SK-N-SH (cell line): ENCODE measurements around the gene TNFAIP8L3. TPM values are rescaled to one million over a fixed set of nuclear protein-coding genes. Genes with fewer than 3 reads are reported as not detected.

Experiments used
- CTCF ChIA-PET: fragments of 300-600, 350-600 bp; formaldehyde crosslinking; extraction: SDS; loops from one replicate; lab custom pipeline; 2021; lab: Yijun Ruan, JAX
- POLR2A ChIA-PET: fragments of 350-600 bp; sonication (Branson Sonifier 250); formaldehyde crosslinking; extraction: SDS; loops from one replicate; lab custom pipeline; 2020; ENCODE audit warnings: antibody characterized with exemption, inconsistent platforms; lab: Yijun Ruan, JAX
- DNase-seq: peaks from one replicate; pipeline ENCODE4 v3.0.0; 2012
- H2AFZ ChIP-seq: fragments of 200-600 bp; sonication (generic); 2 replicates; pipeline ENCODE4 v1.8.1; 2016; ENCODE audit warnings: antibody characterized with exemption, mild to moderate bottlenecking, low read depth
- H3F3A ChIP-seq: fragments of 200-600 bp; sonication (generic); replicated peaks from 2 replicates; pipeline ENCODE3; 2016; ENCODE audit warnings: antibody characterized with exemption, mild to moderate bottlenecking; ENCODE audit not compliant: insufficient read depth
- H3K27ac ChIP-seq, 2 experiments: fragments of 200-500 bp in 1 of 2; fragments of 200-600 bp in 1 of 2; sonication (Bioruptor generic) in 1 of 2; sonication (generic), shearing (Covaris generic) in 1 of 2; 2 replicates each; pipeline versions ENCODE4 v1.5.1 to v1.6.1; 2014 to 2016; ENCODE audit warnings: low read depth in 2 of 2, inconsistent platforms in 1 of 2, low read length in 1 of 2, mild to moderate bottlenecking in 1 of 2, mixed read lengths in 1 of 2
- H3K27me3 ChIP-seq: fragments of 200-600 bp; sonication (generic), shearing (Covaris generic); 2 replicates; pipeline ENCODE4 v1.6.1; 2016; ENCODE audit warnings: mixed run types; ENCODE audit not compliant: insufficient read depth
- H3K36me3 ChIP-seq, 2 experiments: fragments of 200-500 bp in 1 of 2; fragments of 200-600 bp in 1 of 2; sonication (Bioruptor generic) in 1 of 2; sonication (generic) in 1 of 2; replicated peaks in 1 of 2; 2 replicates each; pipeline versions ENCODE3 to v1.5.1; 2014 to 2016; ENCODE audit warnings: low read length in 1 of 2, mild to moderate bottlenecking in 1 of 2; ENCODE audit not compliant: insufficient read depth in 2 of 2, control insufficient read depth in 1 of 2
- H3K4me1 ChIP-seq, 2 experiments: fragments of 200-500 bp in 1 of 2; fragments of 200-600 bp in 1 of 2; sonication (Bioruptor generic) in 1 of 2; sonication (generic), shearing (Covaris generic) in 1 of 2; 2 replicates each; pipeline versions ENCODE4 v1.5.1 to v1.6.1; 2014 to 2016; ENCODE audit warnings: low read depth in 1 of 2, low read length in 1 of 2, mixed run types in 1 of 2; ENCODE audit not compliant: insufficient read depth in 2 of 2, control insufficient read depth in 1 of 2
- H3K4me2 ChIP-seq: fragments of 200-600 bp; sonication (generic), shearing (Covaris generic); 2 replicates; pipeline ENCODE4 v1.6.1; 2017; ENCODE audit warnings: mixed run types
- H3K4me3 ChIP-seq, 2 experiments: fragments of 200-500 bp in 1 of 2; fragments of 200-600 bp in 1 of 2; sonication (Bioruptor generic) in 1 of 2; sonication (generic), shearing (Covaris generic) in 1 of 2; 2 replicates each; pipeline versions ENCODE4 v1.5.1 to v1.8.1; 2014 to 2016; ENCODE audit warnings: low read depth in 2 of 2, inconsistent platforms in 1 of 2, low read length in 1 of 2, mild to moderate bottlenecking in 1 of 2, mixed read lengths in 1 of 2, moderate library complexity in 1 of 2
- H3K79me2 ChIP-seq: fragments of 200-600 bp; sonication (generic); 2 replicates; pipeline ENCODE4 v1.8.1; 2017; ENCODE audit warnings: mild to moderate bottlenecking; ENCODE audit not compliant: insufficient read depth
- H3K9ac ChIP-seq: fragments of 200-600 bp; sonication (generic); 2 replicates; pipeline ENCODE4 v1.6.1; 2017; ENCODE audit warnings: mixed run types
- H3K9me2 ChIP-seq: fragments of 200-600 bp; sonication (generic); 2 replicates; pipeline ENCODE4 v1.6.1; 2017; ENCODE audit warnings: mixed run types
- H3K9me3 ChIP-seq: fragments of 200-600 bp; sonication (generic); 2 replicates; pipeline ENCODE4 v1.6.1; 2017; ENCODE audit warnings: mixed run types, mild to moderate bottlenecking, moderate library complexity
- H4K20me1 ChIP-seq: fragments of 200-600 bp; sonication (generic); 2 replicates; pipeline ENCODE4 v1.6.1; 2017; ENCODE audit warnings: mild to moderate bottlenecking, mixed run types; ENCODE audit not compliant: insufficient read depth
- CHD2 ChIP-seq: fragments of 150-350 bp; IDR thresholded peaks from 2 replicates; pipeline ENCODE4 v1.6.1; 2018; ENCODE audit warnings: low read length; ENCODE audit not compliant: partially characterized antibody
- ELF1 ChIP-seq: IDR thresholded peaks from 2 replicates; pipeline ENCODE4 v1.4.0; 2012
- EP300 ChIP-seq, 2 experiments: IDR thresholded peaks; 2 replicates each; pipeline versions ENCODE4 v1.4.0 to v1.6.1; 2012; ENCODE audit warnings: borderline replicate concordance in 1 of 2, low read depth in 1 of 2, low read length in 1 of 2
- FOSL2 ChIP-seq: IDR thresholded peaks from 2 replicates; pipeline ENCODE4 v1.4.0; 2012; ENCODE audit warnings: low read depth, mild to moderate bottlenecking, moderate library complexity, borderline replicate concordance
- FOXM1 ChIP-seq: IDR thresholded peaks from 2 replicates; pipeline ENCODE4 v1.4.0; 2012; ENCODE audit warnings: low read depth, mild to moderate bottlenecking
- JUND ChIP-seq: IDR thresholded peaks from 2 replicates; pipeline ENCODE4 v1.4.0; 2012
- MEF2A ChIP-seq: IDR thresholded peaks from 2 replicates; pipeline ENCODE4 v1.4.0; 2012; ENCODE audit warnings: low read depth, borderline replicate concordance
- MXI1 ChIP-seq: IDR thresholded peaks from 2 replicates; pipeline ENCODE4 v1.6.1; 2012; ENCODE audit warnings: mild to moderate bottlenecking, low read depth, low read length, improper control_type of control experiment
- SIN3A ChIP-seq: IDR thresholded peaks from 2 replicates; pipeline ENCODE4 v1.6.1; 2012; ENCODE audit warnings: low read depth, mild to moderate bottlenecking, low read length, moderate library complexity, borderline replicate concordance
- TAF1 ChIP-seq: IDR thresholded peaks from 2 replicates; pipeline ENCODE4 v1.6.1; 2012; ENCODE audit warnings: low read depth, mild to moderate bottlenecking, low read length, moderate library complexity, borderline replicate concordance
- TCF12 ChIP-seq: IDR thresholded peaks from 2 replicates; pipeline ENCODE4 v1.4.0; 2012
- YY1 ChIP-seq: IDR thresholded peaks from 2 replicates; pipeline ENCODE4 v1.4.0; 2012; ENCODE audit warnings: low read depth, mild to moderate bottlenecking
- WGBS: methylation state at CpG from one replicate; pipeline ENCODE4 v1.1.6; 2017; ENCODE audit warnings: low lambda C conversion rate; 5-methylcytosine and 5-hydroxymethylcytosine counted together
- polyA plus RNA-seq, 3 experiments: library from polyadenylated mRNA; depleted of rRNA; stranded (reverse); fragments of >200 nt; gene quantifications; 2 replicates each; pipeline ENCODE4 v1.2.3, GENCODE V29; 2012
- TF ChIP-seq, protein P1 (sequence below): IDR thresholded peaks from 2 replicates; pipeline ENCODE4; 2012
- TF ChIP-seq, protein P2 (sequence below): IDR thresholded peaks from 2 replicates; pipeline ENCODE4 v1.4.0; 2012; ENCODE audit warnings: low read depth
- TF ChIP-seq, protein P3 (sequence below): IDR thresholded peaks from 2 replicates; pipeline ENCODE4 v1.6.1; 2012; ENCODE audit warnings: mild to moderate bottlenecking, low read depth, low read length, moderate library complexity
- TF ChIP-seq, protein P4 (sequence below): fragments of 150-350 bp; IDR thresholded peaks from 2 replicates; pipeline ENCODE4 v1.6.1; 2017; ENCODE audit warnings: antibody characterized with exemption, low read length, low read depth, borderline replicate concordance

The TNFAIP8L3 gene
- polyA plus RNA-seq, 1 of the 3 experiments (the other 2 are of a cell fraction): 0.08 TPM

DNA sequence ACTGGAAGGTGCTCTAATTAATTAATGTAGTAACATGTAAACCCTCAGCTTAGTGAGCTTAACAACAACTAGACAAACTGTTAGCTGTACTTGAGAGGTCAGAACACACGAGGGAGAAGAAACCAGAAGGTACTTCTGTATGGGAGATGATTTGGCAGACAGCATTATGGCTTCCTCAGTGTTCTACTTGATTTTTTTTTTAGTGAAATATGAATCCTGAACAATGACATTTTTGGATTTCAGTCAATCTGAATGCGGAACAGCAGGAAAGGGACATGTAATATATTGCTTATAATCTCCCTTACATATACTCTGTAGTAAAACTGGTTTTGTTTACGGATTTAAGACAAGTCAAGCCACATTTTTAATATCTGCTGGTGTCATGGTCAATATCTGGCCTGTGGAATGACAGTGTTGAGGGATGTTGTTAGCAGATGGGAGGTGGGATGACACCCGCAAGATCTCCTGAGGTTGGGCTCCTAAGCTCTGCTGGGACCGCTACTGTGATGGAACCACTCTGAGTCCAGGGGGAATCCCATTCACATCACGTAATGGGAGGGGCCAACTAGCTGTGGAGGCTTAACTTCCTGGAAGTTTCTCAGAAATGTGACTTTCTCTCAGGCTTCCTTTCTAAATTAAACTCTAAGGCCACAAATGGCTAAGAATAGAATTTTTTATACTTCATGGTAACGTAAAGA lies 18.7 kb downstream of the TNFAIP8L3 start:
- no peaks in the 10 kb centered on the region for H3F3A ChIP-seq
- no peak overlapping the region for H3K27ac ChIP-seq
- CTCF ChIA-PET: no interaction called here
- H3K4me2 ChIP-seq: no peak overlapping the region
- no peaks in the 10 kb centered on the region for H3K9me2 ChIP-seq
- no peaks in the 10 kb centered on the region for H3K9me3 ChIP-seq
- peaks cover 0 to 7% of the 10 kb centered on the region in 2 experiments; a peak in 1 of 4 replicates for H3K4me1 ChIP-seq
- no peak overlapping the region for H2AFZ ChIP-seq
- no peaks in the 10 kb centered on the region for H3K27me3 ChIP-seq
- no peak overlapping the region for H3K4me3 ChIP-seq
- no peaks in the 10 kb centered on the region for H4K20me1 ChIP-seq
- H3K36me3 ChIP-seq: no peaks in the 10 kb centered on the region
- no peak overlapping the region for H3K9ac ChIP-seq
- WGBS: 76% methylated on average over 7 of the region's 7 CpGs
- POLR2A ChIA-PET: no interaction called here
- TF ChIP-seq CHD2 (no peak), YY1 (no peak), TCF12 (no peak), FOSL2 (no peak), EP300 (IDR thresholded peaks at IDR 0.05; ENCODE audit: borderline replicate concordance in 1 of 2, low read depth in 1 of 2, low read length in 1 of 2) (no peak), TAF1 (no peak), MEF2A (no peak), FOXM1 (no peak), JUND (no peak), ELF1 (no peak), MXI1 (no peak), SIN3A (no peak)
- TF ChIP-seq, protein P1, sequence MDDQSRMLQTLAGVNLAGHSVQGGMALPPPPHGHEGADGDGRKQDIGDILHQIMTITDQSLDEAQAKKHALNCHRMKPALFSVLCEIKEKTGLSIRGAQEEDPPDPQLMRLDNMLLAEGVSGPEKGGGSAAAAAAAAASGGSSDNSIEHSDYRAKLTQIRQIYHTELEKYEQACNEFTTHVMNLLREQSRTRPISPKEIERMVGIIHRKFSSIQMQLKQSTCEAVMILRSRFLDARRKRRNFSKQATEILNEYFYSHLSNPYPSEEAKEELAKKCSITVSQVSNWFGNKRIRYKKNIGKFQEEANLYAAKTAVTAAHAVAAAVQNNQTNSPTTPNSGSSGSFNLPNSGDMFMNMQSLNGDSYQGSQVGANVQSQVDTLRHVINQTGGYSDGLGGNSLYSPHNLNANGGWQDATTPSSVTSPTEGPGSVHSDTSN: no peak
- TF ChIP-seq, protein P2, sequence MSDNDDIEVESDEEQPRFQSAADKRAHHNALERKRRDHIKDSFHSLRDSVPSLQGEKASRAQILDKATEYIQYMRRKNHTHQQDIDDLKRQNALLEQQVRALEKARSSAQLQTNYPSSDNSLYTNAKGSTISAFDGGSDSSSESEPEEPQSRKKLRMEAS: no peak
- TF ChIP-seq, protein P3, sequence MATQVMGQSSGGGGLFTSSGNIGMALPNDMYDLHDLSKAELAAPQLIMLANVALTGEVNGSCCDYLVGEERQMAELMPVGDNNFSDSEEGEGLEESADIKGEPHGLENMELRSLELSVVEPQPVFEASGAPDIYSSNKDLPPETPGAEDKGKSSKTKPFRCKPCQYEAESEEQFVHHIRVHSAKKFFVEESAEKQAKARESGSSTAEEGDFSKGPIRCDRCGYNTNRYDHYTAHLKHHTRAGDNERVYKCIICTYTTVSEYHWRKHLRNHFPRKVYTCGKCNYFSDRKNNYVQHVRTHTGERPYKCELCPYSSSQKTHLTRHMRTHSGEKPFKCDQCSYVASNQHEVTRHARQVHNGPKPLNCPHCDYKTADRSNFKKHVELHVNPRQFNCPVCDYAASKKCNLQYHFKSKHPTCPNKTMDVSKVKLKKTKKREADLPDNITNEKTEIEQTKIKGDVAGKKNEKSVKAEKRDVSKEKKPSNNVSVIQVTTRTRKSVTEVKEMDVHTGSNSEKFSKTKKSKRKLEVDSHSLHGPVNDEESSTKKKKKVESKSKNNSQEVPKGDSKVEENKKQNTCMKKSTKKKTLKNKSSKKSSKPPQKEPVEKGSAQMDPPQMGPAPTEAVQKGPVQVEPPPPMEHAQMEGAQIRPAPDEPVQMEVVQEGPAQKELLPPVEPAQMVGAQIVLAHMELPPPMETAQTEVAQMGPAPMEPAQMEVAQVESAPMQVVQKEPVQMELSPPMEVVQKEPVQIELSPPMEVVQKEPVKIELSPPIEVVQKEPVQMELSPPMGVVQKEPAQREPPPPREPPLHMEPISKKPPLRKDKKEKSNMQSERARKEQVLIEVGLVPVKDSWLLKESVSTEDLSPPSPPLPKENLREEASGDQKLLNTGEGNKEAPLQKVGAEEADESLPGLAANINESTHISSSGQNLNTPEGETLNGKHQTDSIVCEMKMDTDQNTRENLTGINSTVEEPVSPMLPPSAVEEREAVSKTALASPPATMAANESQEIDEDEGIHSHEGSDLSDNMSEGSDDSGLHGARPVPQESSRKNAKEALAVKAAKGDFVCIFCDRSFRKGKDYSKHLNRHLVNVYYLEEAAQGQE: no peak
- TF ChIP-seq, protein P4, sequence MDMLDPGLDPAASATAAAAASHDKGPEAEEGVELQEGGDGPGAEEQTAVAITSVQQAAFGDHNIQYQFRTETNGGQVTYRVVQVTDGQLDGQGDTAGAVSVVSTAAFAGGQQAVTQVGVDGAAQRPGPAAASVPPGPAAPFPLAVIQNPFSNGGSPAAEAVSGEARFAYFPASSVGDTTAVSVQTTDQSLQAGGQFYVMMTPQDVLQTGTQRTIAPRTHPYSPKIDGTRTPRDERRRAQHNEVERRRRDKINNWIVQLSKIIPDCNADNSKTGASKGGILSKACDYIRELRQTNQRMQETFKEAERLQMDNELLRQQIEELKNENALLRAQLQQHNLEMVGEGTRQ: no peak
- H3K79me2 ChIP-seq: no peaks in the 10 kb centered on the region
- no peak for DNase-seq
